Glutamatergic neuron (in vitro differentiated cells): ENCODE results near the gene CNNM1. TPM values are rescaled to one million over a fixed set of nuclear protein-coding genes. Genes with fewer than 3 reads are reported as not detected.

Experiments
- DNase-seq: peaks from one replicate; pipeline ENCODE4 v3.0.0; 2022
- H3K27ac Mint-ChIP-seq: one replicate; pipeline ENCODE4 v1.8.0; 2020; ENCODE audit warnings: mild to moderate bottlenecking, mixed read lengths, inconsistent platforms; ENCODE audit not compliant: unreplicated experiment
- H3K27me3 Mint-ChIP-seq: one replicate; pipeline ENCODE4 v1.8.0; 2020; ENCODE audit warnings: mild to moderate bottlenecking, moderate library complexity, mixed read lengths, inconsistent platforms; ENCODE audit not compliant: unreplicated experiment
- H3K36me3 Mint-ChIP-seq: one replicate; pipeline ENCODE4 v1.8.0; 2020; ENCODE audit warnings: mild to moderate bottlenecking, mixed read lengths, inconsistent platforms; ENCODE audit not compliant: unreplicated experiment
- H3K4me1 Mint-ChIP-seq: one replicate; pipeline ENCODE4 v1.8.0; 2020; ENCODE audit warnings: mild to moderate bottlenecking, low read depth, mixed read lengths, inconsistent platforms; ENCODE audit not compliant: unreplicated experiment
- H3K4me3 Mint-ChIP-seq: one replicate; pipeline ENCODE4 v1.8.0; 2020; ENCODE audit warnings: mild to moderate bottlenecking, mixed read lengths, inconsistent platforms; ENCODE audit not compliant: unreplicated experiment
- H3K9me3 Mint-ChIP-seq: one replicate; pipeline ENCODE4 v1.8.0; 2020; ENCODE audit warnings: mild to moderate bottlenecking, moderate library complexity, mixed read lengths, inconsistent platforms; ENCODE audit not compliant: unreplicated experiment
- total RNA-seq: library from RNA; stranded (reverse); fragmentation: NEBNext Ultra II Directional; extraction: Animal tissue kit (Norgen Biotek cat#: 25700); gene quantifications from one replicate; pipeline ENCODE4 v1.2.1, GENCODE V29; 2021; ENCODE audit not compliant: unreplicated experiment
- TF ChIP-seq, protein P1 (sequence below): fragments of 200-600 bp; sonication (generic); IDR thresholded peaks from one replicate; pipeline ENCODE4 v1.5.0; 2021; ENCODE audit not compliant: partially characterized antibody, unreplicated experiment

CNNM1 gene
- total RNA-seq, 1 donor from 2014 or later = 0.10 TPM

DNA sequence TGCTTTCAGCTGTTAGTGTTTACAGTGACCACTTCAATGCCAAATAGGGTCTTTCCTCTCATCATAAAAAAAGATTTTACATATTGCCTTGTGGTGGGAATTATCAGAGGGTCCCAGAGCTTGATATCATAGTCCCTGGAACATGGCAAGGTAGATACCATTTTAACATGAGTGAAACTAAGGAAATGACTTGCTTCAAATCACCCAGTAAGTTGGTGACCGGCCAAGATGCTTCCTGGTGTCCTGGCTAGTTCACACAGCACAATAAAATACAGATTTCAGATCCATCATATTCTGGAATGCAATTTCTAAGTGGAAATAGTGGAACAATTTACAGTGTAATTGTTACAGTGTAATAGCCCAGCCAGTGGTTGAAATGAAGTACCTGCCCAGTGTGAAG is 36.6 kb downstream of the CNNM1 start:
- no peak for DNase-seq
- H3K4me3 Mint-ChIP-seq = no peak overlapping the region

DNA sequence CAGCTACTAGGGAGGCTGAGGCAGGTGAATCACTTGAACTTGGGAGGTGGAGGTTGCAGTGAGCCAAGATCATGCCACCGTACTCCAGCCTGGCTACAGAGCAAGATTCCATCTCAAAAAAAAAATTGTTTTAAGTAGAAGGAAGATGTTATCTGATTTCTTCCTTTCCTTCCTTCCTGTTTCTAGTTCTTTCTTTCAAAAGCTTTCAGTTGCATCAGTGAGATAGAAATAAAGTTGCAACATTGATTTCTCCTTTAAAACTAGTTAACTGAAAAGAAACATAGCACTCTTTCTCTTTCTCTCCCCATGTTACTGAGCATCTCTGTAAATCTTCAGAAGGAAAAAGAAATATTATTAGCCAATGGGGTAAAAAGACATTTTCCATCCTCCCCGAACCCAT is 37.5 kb downstream of the CNNM1 start:
- Mint-ChIP-seq H3K4me3 (no peak overlapping the region), H3K27me3 (peaks cover 4% of the 10 kb centered on the region), H3K27ac (no peak overlapping the region), H3K9me3 (no peaks in the 10 kb centered on the region), H3K4me1 (no peaks in the 10 kb centered on the region), H3K36me3 (no peaks in the 10 kb centered on the region)
- TF ChIP-seq, protein P1, sequence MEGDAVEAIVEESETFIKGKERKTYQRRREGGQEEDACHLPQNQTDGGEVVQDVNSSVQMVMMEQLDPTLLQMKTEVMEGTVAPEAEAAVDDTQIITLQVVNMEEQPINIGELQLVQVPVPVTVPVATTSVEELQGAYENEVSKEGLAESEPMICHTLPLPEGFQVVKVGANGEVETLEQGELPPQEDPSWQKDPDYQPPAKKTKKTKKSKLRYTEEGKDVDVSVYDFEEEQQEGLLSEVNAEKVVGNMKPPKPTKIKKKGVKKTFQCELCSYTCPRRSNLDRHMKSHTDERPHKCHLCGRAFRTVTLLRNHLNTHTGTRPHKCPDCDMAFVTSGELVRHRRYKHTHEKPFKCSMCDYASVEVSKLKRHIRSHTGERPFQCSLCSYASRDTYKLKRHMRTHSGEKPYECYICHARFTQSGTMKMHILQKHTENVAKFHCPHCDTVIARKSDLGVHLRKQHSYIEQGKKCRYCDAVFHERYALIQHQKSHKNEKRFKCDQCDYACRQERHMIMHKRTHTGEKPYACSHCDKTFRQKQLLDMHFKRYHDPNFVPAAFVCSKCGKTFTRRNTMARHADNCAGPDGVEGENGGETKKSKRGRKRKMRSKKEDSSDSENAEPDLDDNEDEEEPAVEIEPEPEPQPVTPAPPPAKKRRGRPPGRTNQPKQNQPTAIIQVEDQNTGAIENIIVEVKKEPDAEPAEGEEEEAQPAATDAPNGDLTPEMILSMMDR = no peak
- no peak for DNase-seq

More for the DNA sequence above, 36.6 kb downstream of the CNNM1 start:
- Mint-ChIP-seq H3K9me3 (no peaks in the 10 kb centered on the region), H3K4me1 (no peaks in the 10 kb centered on the region), H3K27me3 (peaks cover 4% of the 10 kb centered on the region), H3K36me3 (no peaks in the 10 kb centered on the region), H3K27ac (no peak overlapping the region)
- TF ChIP-seq, protein P1 = no peak

DNA sequence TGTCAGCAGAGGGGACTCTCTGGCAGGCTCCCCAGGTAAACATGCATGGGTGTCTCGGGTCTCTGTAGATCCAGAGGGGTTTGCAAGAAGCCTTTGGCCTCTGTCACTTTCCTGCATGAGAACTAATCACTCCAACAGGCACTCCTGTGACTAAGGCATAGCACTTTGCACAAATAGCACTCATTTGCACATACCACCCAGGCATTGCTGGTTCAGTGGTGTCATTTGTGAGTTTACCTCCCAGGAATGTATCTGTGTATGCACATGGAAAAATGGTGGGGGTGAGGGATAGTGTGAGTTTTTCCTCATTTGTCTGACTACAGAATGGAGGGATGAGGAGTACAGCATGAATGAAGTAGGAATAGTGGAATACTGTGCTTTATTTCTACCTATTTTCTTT is 39.5 kb downstream of the CNNM1 start:
- H3K36me3 Mint-ChIP-seq = no peaks in the 10 kb centered on the region
- peaks cover 2% of the 10 kb centered on the region for H3K9me3 Mint-ChIP-seq
- no peak overlapping the region for H3K4me3 Mint-ChIP-seq
- TF ChIP-seq, protein P1 = no peak
- H3K27ac Mint-ChIP-seq = no peak overlapping the region
- H3K4me1 Mint-ChIP-seq = no peaks in the 10 kb centered on the region
- H3K27me3 Mint-ChIP-seq = peaks cover 4% of the 10 kb centered on the region
- no peak for DNase-seq

DNA sequence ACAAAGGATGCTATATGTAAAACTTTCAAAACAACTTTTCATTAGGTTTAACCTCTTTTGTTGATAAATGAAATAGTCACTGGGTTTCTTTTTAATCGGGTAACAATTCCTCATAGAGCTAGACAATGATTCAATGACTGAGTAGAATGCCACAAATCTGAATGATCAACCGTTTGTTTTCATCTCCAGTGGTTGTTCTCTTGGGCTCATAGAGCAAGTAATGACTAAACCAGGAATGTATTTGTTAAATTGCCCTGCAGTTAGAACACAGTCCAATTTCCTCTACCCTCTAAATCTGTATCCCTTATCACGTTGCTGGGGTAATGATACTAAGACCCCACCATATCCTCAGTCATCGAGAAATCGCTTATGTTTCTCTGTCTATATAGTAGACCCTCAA is 40.0 kb downstream of the CNNM1 start:
- no peak overlapping the region for H3K4me3 Mint-ChIP-seq
- no peak for DNase-seq
- no peaks in the 10 kb centered on the region for H3K4me1 Mint-ChIP-seq
- peaks cover 4% of the 10 kb centered on the region for H3K27me3 Mint-ChIP-seq
- H3K36me3 Mint-ChIP-seq = no peaks in the 10 kb centered on the region
- TF ChIP-seq, protein P1 = no peak
- no peak overlapping the region for H3K27ac Mint-ChIP-seq
- H3K9me3 Mint-ChIP-seq = peaks cover 2% of the 10 kb centered on the region

- H3K9me3 Mint-ChIP-seq = peaks cover 2% of the 10 kb centered on the region
- TF ChIP-seq, protein P1 = no peak
- H3K27me3 Mint-ChIP-seq = peaks cover 4% of the 10 kb centered on the region
- no peaks in the 10 kb centered on the region for H3K4me1 Mint-ChIP-seq
- H3K36me3 Mint-ChIP-seq = no peaks in the 10 kb centered on the region
- no peak overlapping the region for H3K4me3 Mint-ChIP-seq
- DNase-seq = no peak
- no peak overlapping the region for H3K27ac Mint-ChIP-seq
Measured at GRCh38 chr10:99369551-99369950, 40.4 kb downstream of the CNNM1 start.
